ENCODE results near the gene PACS1.

GRCh38 chr11:66188580-66188979 is 118.5 kb downstream of the PACS1 start:
- no peak for TF ChIP-seq CTCF (optimal IDR thresholded peaks at IDR 0.05 in 1 of 3, IDR thresholded peaks at IDR 0.05 in 1 of 3, conservative IDR thresholded peaks at IDR 0.05 in 1 of 3; ENCODE audit: extremely low read depth in 1 of 3, insufficient read depth in 2 of 3, low read length in 3 of 3)
- no peak for TF ChIP-seq EZH2 (IDR thresholded peaks at IDR 0.05; ENCODE audit: low read length)
